GM19395 (cell line): ENCODE results near the gene DHX30.

Experiments
- ATAC-seq: cut with Tn5 transposase; IDR thresholded peaks from one replicate; pipeline ENCODE4 v1.9.1; 2021; ENCODE audit warnings: mild to moderate bottlenecking, moderate library complexity; ENCODE audit not compliant: unreplicated experiment

DHX30 gene

DNA sequence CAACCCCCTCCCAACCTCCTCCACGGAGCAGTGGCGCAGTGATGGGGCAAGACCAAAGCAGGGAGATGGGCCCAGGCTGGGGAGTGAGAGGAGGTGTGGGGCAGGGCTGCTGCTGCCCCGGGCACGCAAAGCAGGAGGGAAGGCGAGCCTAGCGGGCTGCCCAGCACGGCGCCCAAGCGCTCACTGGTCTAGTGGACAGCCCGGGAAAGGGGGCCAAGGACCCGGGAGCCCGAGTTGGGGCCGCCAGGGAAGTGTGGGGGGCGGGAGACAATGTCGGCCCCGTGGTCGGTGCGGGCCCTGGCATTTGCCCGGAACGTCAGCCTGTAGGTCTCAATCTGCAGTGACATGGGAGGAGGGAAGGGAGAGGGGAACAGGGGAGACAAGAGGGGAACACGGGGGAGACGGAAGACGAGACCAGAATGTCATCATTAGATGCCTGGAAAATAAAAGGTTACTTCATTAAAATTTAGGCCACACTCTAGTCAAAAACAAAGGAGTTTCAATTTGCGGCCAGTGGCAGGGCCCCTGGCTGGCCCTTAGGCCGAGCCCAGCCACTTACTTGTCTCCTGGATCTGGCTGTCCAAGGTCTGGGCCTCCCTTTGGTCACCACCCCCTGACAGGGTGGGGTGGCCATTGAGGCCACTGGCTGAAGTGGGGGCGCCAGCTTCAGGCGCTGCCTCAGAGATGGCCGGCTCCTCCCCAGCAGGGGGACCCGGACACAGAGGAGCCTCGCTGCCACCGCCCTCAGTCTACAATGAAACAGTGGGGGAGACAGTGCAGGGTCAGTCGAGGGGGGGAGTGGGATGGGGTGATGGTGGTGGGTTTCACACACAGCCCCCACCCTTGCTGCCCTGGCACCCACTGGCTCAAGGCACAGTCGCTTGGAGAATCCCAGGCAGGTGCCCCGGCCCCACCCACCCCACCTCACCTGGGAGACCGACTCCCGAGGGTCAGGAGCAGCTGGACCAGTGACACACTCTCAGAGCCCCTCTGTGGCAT, 50.0 kb downstream of the DHX30 start:
- no peak for ATAC-seq

DNA sequence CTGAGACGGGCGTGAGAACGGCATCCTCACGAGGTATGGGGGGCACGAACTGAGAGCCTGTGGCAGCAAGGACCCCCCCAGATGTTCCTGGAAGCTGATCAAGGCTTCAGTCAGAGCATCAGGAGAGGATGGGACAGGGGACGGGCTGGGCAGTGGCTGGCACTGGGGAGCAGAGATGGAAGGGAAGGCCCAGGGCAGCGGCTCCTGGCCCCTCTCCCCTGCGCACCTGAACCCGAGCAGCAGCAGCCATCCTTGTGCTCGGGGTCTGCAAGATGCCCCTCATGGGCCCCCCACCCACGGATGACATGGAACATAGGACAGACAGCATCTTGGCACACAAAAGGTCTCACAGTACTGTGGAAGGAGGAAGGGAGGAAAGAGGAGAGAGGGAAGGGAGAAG, 51.3 kb downstream of the DHX30 start:
- no peak for ATAC-seq

DNA sequence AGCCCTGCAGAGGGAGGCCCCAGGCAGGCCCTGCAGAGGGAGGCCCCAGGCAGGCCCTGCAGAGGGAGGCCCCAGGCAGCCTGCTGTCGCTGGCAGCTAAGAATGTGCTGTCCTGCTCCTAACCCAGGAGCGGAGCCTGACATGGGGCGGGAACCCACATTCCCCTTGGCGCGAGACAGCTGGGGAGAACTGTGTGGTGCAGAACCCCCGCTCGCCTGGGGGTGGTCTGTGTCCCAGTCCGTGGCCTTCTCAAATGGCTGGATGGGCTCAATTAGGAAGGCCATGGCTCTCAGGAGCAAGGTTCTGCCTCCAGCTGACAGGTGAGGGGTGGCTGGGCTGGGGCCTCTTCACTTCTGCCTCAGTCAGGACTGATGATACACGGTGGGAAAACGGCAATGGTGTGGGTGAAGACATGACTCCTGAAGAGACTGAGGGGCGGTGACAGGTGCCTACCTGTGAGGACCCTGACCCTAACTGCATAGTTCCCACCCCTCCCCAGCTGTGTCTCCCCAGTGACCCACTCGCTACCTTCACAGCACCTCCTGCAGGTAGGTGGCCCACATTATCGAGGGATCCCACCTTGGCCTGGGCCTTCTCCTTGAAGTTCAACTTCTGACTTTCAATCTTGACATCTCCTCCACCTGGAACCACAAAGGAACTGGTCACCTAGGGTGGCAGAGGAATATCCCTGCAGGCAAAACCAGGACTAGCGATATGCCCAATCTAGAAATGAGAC, 52.0 kb downstream of the DHX30 start:
- no peak for ATAC-seq

DNA sequence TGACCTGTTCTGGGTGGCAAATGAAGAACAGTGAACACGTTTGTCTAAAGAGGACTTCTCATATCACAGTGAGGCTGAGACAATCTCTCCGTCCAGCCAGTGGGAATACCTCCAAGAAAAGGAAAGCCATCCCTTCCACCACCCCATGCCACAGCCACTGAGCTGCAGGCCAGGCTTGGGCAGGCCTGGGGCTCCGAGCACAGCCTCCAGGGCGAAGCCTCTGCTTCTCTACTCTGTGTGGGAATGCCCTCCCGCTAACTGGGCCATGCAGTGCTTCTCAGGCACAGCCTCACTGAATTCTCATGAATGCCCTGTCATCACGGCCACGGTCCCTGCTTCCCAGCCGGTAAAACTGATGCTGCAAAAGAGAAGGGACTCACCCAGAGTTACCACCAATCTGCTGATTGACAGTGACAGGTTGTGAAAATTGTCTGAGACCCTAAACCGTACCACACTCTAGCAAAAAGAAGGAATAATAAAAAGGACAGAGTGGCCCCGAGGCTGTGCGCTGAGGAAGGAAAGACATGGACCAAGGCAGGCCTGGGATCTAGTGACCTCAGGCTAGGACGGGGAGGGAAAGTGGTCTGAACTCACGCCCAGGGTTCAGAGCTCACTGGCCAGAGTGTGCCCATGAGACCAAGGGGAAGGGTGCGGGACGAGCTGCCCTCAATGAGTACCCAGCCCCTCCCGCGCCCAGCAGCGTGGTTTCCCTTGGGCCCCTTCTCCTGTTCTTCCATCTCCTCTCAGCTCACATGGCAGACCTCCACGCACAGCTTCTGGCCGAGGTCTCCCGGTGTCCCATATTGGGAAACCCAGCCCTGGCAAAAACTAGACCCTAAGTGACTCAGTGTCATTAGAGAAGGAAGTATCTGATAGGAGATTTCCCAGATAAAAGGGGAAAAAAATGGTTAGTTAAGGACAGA, 52.8 kb downstream of the DHX30 start:
- ATAC-seq = no peak

DNA sequence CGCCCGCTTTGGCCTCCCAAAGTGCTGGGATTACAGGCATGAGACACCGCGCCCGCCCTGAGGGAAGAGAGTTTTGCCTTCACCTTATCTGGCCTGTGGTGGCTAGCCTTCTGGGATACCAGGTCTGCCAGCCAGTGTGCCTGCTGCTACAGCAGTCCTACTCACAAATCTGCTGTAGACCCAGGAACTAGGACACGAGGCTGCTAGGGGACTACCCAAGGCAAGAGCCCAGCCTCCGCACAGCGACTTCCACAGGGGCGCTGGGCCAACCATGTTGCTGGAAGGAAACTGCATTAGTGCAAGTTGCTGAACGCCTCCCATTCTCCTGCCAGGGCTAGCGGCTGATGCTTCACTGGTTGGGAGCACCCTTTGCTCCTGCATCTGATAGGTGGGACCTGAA, 53.7 kb downstream of the DHX30 start:
- ATAC-seq = no peak

DNA sequence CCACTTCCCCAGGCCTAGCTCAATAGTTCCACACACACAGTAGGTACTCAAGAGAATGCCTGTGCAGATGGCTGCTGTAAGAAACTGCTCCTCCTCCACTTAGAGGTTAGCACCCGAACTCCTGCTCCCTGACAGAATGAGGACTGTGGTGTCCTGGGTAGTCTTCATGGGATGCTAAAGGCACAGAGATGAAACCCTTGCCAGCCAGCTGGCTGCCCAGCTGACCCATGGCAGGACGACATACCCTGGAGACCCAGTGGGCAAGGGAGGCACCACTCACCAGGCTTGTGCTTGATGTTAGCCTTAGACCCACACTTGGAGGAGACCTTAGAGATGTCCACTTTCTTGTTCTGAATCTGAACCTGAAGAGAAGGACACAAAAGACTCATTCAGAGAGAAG, 54.2 kb downstream of the DHX30 start:
- no peak for ATAC-seq

DNA sequence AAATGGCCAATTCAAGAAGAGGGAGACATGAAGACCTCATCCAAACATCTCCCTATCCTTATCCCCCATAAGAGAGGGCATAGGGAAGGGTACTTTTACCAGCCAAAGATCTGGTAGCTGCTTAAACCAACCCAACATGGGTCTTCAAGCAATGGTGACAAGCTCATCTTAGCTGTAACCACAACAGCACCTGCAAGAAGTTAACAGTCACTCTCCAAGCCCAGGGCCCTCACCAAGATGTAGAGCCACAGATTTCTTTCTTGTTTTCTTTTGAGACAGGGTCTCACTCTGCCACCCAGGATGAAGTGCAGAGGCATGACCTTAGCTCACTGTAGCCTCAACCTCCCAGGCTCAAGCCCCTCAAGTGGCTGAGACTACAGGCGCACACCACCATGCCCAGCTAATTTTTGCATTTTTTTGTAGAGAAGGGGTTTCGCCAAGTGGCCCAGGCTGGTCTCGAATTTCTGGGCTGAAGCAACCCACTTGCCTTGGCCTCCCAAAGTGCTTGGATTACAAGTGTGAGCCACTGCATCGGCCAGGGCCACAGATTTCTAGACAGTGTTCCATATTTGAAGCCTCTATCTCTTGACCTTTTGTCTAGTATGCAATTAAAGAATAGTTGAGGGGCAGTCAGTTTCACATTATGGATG, 57.1 kb downstream of the DHX30 start:
- no peak for ATAC-seq

DNA sequence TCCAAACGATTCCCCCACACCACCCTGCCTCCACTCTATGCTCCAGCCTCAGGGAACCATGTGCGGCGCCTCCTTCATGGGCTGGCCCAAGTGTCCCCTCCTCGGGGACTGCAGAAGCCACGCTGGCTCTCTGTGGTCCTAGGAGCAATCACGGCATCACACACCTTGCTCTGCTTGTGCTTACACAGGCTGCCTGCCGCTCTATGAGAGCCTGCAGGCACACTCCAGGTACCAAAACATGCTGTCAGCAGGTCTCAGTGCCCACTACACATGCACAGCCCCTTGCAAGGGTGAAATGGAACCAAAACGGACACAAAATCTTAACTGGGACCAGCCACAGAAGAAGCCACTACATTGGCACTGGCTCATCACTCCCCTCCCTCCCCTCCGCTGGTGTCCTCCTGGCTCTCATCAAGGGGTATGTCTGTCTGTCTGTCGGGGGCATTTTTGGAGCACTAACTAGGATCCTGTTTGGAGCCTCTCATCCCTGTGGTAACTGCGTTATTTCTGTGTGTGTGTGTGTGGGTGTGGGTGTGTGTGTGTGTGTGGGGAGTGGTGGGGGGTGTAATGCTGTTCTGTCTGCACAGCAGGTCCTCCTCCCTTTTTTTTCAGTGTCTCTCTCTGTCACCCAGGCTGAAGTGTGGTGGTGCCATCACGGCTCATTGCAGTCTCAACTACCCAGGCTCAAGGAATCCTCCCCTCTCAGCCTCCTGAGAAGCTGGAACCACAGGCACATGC, 60.6 kb downstream of the DHX30 start:
- no peak for ATAC-seq

DNA sequence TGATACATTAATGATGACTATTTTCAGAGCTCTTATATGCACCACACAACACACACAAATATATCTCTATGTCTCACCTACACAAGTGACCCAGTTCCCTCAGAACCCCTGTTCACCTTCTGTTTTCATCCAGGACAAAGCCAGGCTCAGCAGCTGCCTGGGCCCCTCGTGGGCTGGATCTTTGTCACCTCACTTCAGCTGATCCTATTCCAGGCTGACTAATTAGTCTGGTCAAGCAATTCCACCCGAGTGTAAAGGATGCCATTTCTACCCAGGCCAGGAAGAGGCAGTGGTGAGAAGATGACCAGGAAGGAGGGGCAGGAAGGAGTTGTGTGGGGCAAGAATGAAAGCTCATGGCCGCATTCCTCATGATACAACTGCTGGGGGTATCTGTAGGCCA, 62.3 kb downstream of the DHX30 start:
- no peak for ATAC-seq

DNA sequence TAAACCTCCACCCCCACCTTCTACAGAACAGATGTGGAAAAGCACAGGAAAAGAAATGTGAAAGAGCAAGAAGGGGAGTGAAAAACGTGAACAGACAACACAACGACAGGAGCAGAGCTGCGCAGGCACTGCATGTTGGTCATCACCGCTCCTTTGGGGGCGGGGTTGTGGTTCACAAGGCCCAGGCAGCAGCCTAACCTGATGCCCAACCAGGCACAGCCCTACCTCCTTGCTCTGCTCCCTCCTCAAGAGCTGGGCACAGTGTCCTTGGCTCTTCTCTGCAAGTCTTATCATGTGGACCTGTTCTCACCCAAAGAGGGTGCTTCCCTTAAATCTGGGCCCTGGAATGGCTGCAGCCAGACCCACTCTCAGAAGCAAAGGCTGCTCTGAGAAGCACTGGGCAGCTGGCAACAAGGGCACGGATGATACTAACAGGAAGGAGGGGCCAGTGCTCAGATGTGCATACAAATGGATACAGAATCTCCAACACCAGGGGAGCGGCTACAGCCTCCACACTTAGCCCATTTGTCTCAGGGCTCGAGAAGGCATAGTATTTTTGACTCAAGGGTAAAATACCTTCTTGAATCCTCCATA, 64.6 kb downstream of the DHX30 start:
- ATAC-seq = no peak

DNA sequence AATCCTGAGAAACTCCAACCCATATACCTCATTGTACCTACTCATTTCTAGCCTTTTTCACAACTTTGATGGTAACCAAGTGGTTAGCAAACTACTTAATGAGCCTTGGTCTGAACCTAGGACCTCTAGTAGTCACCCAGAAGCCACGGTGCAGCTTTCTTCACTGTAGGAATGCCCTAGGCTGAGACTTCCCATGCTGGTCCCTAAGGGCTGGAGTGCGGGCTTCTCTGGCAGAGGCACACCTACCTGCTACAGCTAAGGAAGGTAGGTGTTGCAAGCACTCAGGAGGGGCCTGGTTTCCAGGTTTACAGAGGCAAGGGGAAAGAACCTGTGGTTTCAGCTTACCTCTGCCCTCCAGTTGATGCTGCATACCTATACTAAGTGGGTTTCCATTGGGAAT, 65.4 kb downstream of the DHX30 start:
- ATAC-seq = no peak

DNA sequence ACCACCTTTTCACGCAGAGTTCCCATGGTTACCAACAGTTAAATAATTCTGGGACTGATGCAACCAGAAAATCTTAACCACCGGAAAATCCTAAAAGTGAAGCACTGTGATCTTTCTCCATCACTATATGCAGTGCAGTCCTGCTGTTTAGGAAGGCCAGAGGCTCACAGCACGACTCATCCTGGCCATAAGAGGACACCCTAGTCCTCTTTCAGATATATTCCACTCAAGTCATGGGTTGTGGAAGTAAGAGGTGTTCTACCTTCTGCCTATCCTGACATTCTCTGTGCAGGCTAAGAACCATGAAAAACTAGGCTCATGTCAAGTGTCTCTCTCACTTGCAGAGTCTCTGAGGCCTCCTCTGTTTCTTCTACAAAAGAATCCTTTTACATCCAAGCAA, 67.2 kb downstream of the DHX30 start:
- no peak for ATAC-seq

DNA sequence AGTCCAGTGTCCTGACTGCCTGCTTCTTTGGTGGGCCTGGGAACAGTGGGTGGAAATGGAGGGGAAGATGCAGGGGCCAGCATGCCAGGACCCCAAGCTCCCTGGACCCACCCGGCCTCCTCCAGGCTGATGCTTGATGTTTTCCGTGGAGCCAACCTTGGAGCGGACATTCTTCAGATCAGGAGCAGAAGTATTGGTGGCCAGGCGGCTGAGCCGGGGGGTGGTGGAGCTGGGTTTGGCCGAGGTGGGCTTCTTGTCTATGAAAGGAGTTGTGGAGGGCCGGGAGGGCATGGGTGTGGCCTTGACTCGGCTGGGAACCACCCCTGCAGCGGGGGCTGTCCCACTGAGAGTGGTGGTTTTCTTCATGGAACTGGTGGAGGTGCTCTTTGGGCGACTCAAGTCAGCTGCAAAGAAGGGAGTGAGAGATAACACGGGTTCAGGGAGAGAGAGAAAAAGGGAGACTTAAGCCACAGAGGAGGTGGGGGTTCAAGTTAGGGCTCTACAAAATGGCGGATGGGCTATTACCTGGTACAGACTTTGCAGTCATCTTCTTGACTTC, 67.8 kb downstream of the DHX30 start:
- no peak for ATAC-seq

DNA sequence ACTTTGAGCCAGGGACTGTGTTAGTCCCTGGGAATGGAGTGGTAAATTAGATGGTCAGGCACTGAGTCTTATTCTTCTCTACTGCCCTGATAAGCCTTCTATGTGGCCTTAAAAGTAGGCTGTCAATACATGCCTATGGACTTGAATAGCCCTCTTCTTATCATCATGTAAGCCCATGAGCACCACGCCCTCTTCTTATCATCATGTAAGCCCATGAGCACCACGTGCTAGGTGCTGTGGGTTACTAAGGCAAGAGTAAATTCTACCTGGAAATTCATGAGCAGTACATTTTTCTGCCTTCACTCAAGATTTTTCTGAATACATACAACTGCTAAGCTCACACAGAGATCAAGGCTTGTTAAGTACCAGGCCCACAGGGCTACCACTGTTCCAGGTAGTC, 68.5 kb downstream of the DHX30 start:
- ATAC-seq = no peak

DNA sequence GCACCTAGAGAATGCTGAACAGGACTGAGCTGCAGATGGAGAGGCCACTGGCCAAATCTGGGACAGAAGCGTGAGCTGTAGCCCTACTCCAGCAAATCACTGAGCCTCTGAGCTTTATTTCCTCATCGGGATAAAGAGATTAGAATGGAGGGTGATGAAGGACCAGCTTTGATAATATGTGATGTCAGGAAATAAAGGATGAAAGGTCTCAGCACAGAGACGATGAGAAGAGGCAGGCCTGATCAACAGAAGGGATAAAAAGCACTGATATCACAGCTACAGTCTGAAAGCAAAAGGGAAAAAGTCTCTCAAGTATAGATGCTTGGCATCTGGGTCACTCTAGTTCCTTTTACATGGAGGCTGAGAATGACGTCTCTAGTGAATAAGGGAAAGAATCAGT, 70.0 kb downstream of the DHX30 start:
- no peak for ATAC-seq

DNA sequence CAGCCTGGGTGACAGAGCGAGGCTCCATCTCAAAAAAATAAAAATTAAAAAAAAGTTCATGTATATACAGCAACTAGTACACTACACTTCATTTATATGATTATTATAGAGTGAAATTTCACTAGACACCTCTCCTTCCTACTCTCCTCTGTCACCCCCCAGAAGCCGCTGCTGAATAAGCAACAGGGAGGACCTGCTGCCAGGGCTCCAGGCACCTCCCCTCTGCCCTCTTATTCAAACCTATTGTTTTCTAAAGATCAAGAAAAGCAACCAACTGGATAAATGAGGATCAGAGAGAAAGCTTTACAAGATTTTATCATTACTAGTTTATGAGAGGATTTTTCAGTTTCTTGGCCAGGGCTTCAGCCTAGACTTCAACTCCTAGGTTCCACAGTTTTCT, 71.5 kb downstream of the DHX30 start:
- ATAC-seq = no peak

DNA sequence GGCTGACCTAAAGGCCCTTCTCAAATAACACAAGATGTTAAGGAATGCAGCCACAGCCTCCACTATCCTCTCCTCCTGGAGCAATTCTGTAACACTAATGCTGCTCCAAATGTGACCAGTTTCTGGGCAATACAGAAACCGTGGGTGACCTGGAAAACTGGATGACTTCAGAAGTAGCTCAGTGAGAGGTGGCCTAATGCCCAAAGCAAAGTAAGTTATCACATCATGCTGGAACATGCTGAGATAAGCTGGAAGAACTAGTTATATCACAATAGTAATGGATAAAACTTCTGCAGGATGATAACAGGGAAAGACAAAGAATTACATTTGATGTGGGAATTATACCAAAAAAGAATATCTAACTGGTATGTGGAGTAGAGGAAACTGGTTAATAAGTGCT, 72.0 kb downstream of the DHX30 start:
- no peak for ATAC-seq

DNA sequence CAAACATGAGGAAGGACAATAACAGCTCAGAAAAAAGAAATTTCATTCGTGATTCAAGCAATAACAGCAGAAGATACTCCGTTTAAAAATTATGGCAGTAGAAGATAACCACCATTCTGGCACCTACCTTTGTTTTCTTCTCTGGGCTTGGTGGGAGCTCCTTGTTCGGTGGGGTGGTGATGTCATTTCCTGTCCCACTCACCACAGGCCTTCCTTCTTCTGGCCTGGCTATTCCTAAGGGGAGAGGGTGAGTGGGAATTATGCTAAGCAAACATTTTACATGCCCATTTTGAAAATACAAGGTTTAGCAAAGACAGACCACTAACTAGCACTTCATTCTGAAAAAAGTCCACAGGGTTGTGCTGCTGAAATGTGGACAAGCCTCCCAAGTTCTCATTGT, 74.4 kb downstream of the DHX30 start:
- ATAC-seq = no peak

DNA sequence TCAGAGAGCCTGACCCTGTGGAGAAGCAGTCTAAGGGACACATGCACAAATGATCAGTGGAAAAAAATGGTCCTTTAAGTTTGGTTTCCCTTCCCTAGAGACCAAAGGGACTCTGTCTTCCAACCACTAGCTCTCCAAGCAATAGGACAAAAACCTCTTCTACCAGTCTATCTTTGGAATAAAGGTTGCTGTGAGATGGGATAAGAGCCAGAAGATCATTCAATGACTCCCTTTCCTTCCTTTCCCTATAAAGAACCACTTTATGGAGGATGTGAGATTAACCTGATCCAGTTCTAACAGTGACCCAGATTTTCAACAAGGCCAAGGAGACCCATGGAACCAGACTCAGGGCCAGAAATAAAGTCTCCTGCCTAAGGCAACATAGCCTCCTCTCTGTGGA, 74.8 kb downstream of the DHX30 start:
- ATAC-seq = no peak
